ENCODE measurements around the gene PRKD1.

PRKD1 gene

GRCh38 chr14:29580763-29581162 lies 346.9 kb downstream of the PRKD1 start:
- no peak for DNase-seq

- no peak for DNase-seq
These were observed 347.8 kb downstream of the PRKD1 start for GRCh38 chr14:29579838-29580237.

GRCh38 chr14:29576927-29577326 lies 350.7 kb downstream of the PRKD1 start:
- DNase-seq: no peak

- no peak for DNase-seq
These were observed 358.5 kb downstream of the PRKD1 start for GRCh38 chr14:29569194-29569593.

GRCh38 chr14:29566194-29566593 lies 361.5 kb downstream of the PRKD1 start:
- no peak for DNase-seq

- no peak for DNase-seq
These were observed 369.1 kb downstream of the PRKD1 start for GRCh38 chr14:29558516-29558915.

GRCh38 chr14:29554335-29554734 lies 373.3 kb downstream of the PRKD1 start:
- DNase-seq: no peak

GRCh38 chr14:29553427-29553826 lies 374.2 kb downstream of the PRKD1 start:
- DNase-seq: no peak

- DNase-seq: no peak
These were observed 378.7 kb downstream of the PRKD1 start for GRCh38 chr14:29548948-29549370.

- no peak for DNase-seq
These were observed 381.9 kb downstream of the PRKD1 start for GRCh38 chr14:29545714-29546113.

GRCh38 chr14:29536886-29537511 lies 390.6 kb downstream of the PRKD1 start:
- no peak for DNase-seq

- no peak for DNase-seq
These were observed 398.2 kb downstream of the PRKD1 start for GRCh38 chr14:29529418-29529817.

- no peak for DNase-seq
These were observed 398.8 kb downstream of the PRKD1 start for GRCh38 chr14:29528889-29529288.

GRCh38 chr14:29527286-29527685 lies 400.4 kb downstream of the PRKD1 start:
- DNase-seq: no peak

Data from left hindlimb (tissue), 1 donor.